Tibial nerve (tissue), 4 donors: ENCODE results near the gene CD63.

Source experiments
- CTCF ChIP-seq, 5 experiments: fragments of 200-600 bp in 3 of 5; fragments of 450-650 bp in 2 of 5; sonication (generic) in 3 of 5; IDR thresholded peaks; one replicate each; pipeline ENCODE4 v1.5.1; 2016 to 2019; ENCODE audit warnings: antibody characterized with exemption in 5 of 5, mild to moderate bottlenecking in 3 of 5, moderate library complexity in 2 of 5
- EP300 ChIP-seq, 2 donors: sonication (generic); formaldehyde crosslinking; IDR thresholded peaks; one replicate each; pipeline ENCODE4 v1.6.1; 2017; ENCODE audit warnings: antibody characterized with exemption in 2 of 2, mild to moderate bottlenecking in 1 of 2
- POLR2A ChIP-seq, 2 donors: fragments of 450-650 bp; IDR thresholded peaks; one replicate each; pipeline ENCODE4 v1.6.1; 2017; ENCODE audit warnings: antibody characterized with exemption in 2 of 2, mild to moderate bottlenecking in 2 of 2, moderate library complexity in 2 of 2

- TF ChIP-seq CTCF (IDR thresholded peaks at IDR 0.05) (no peak), POLR2A (IDR thresholded peaks at IDR 0.05) (no peak), EP300 (IDR thresholded peaks at IDR 0.05) (no peak)
These were observed 43.9 kb downstream of the CD63 start for GRCh38 chr12:55684761-55685370.
